H1 (cell line): ENCODE measurements around the gene MCM5. TPM values are rescaled to one million over a fixed set of nuclear protein-coding genes. Genes with fewer than 3 reads are reported as not detected.

ENCODE experiments used
- CTCF ChIA-PET: fragments of 300-600 bp; sonication (Branson Sonifier 250); formaldehyde crosslinking; loops from one replicate; lab custom pipeline; 2021; ENCODE audit not compliant: partially characterized antibody; lab: Charles Lee
- POLR2A ChIA-PET: fragments of 300-600 bp; sonication (Branson Sonifier 250); formaldehyde crosslinking; loops from one replicate; lab custom pipeline; 2021; ENCODE audit warnings: inconsistent platforms; ENCODE audit not compliant: partially characterized antibody; lab: Charles Lee
- DNase-seq, 2 experiments: peaks; one replicate each; pipeline versions ENCODE4 v3.0.0 to v3.0.0-alpha.2; 2010 to 2022; ENCODE audit warnings: low spot score in 2 of 2, low read depth in 1 of 2, mixed read lengths in 1 of 2
- FAIRE-seq: peaks from 2 replicates; lab custom pipeline; 2011; peaks lifted over from hg19 to GRCh38; lab: Jason Lieb, UNC
- H2AFZ ChIP-seq: 2 replicates; pipeline ENCODE4 v1.8.1; 2012; ENCODE audit warnings: low read length, inconsistent platforms
- H2AK5ac ChIP-seq: 2 replicates; pipeline ENCODE4 v1.6.1; 2013; ENCODE audit warnings: low read depth, low read length
- H2BK120ac ChIP-seq: replicated peaks from 2 replicates; pipeline ENCODE3; 2013; ENCODE audit warnings: low read depth, low read length, inconsistent platforms
- H2BK12ac ChIP-seq: 2 replicates; pipeline ENCODE4 v1.6.1; 2013; ENCODE audit warnings: low read depth, low read length
- H2BK15ac ChIP-seq: 2 replicates; pipeline ENCODE4 v1.6.1; 2013; ENCODE audit warnings: low read length
- H2BK20ac ChIP-seq: 2 replicates; pipeline ENCODE4 v1.6.1; 2013; ENCODE audit warnings: low read length
- H2BK5ac ChIP-seq: 2 replicates; pipeline ENCODE4 v1.6.1; 2013; ENCODE audit warnings: low read depth, low read length
- H3K14ac ChIP-seq: 2 replicates; pipeline ENCODE4 v1.6.1; 2013; ENCODE audit warnings: inconsistent platforms; ENCODE audit not compliant: insufficient read length
- H3K18ac ChIP-seq: 2 replicates; pipeline ENCODE4 v1.6.1; 2013; ENCODE audit warnings: low read length; ENCODE audit errors: extremely low read depth
- H3K23ac ChIP-seq: 2 replicates; pipeline ENCODE4 v1.6.1; 2013; ENCODE audit warnings: inconsistent platforms; ENCODE audit not compliant: insufficient read length
- H3K23me2 ChIP-seq: 2 replicates; pipeline ENCODE4 v1.6.1; 2013; ENCODE audit warnings: low read depth, low read length
- H3K27ac ChIP-seq: 2 replicates; pipeline ENCODE4 v1.6.1; 2011; ENCODE audit warnings: low read depth, low read length, inconsistent platforms
- H3K27me3 ChIP-seq, 4 experiments: replicated peaks in 1 of 4; 1 replicate in 1 of 4; 2 replicates in 3 of 4; pipeline versions ENCODE4 v1.6.1 to v1.8.1; 2011 to 2013; ENCODE audit warnings: low read length in 3 of 4, mild to moderate bottlenecking in 3 of 4, inconsistent platforms in 2 of 4, mixed read lengths in 2 of 4, moderate library complexity in 1 of 4; ENCODE audit not compliant: control insufficient read depth in 3 of 4, insufficient read depth in 3 of 4; ENCODE audit errors: extremely low read depth in 1 of 4
- H3K36me3 ChIP-seq, 4 experiments: 2 replicates each; pipeline versions ENCODE4 v1.6.1 to v1.8.1; 2011 to 2013; ENCODE audit warnings: mild to moderate bottlenecking in 4 of 4, low read length in 3 of 4, moderate library complexity in 2 of 4, control low read depth in 1 of 4, inconsistent platforms in 1 of 4; ENCODE audit not compliant: insufficient read depth in 4 of 4, control insufficient read depth in 2 of 4
- H3K4ac ChIP-seq: replicated peaks from 2 replicates; pipeline ENCODE3; 2013; ENCODE audit warnings: low read length, low read depth, mixed read lengths, inconsistent platforms; ENCODE audit not compliant: insufficient read length
- H3K4me1 ChIP-seq, 4 experiments: replicated peaks in 1 of 4; 1 replicate in 1 of 4; 2 replicates in 3 of 4; pipeline versions ENCODE4 v1.6.1 to v1.8.1; 2011 to 2013; ENCODE audit warnings: low read length in 3 of 4, inconsistent platforms in 2 of 4, mixed read lengths in 1 of 4; ENCODE audit not compliant: insufficient read depth in 4 of 4, control insufficient read depth in 3 of 4
- H3K4me2 ChIP-seq, 2 experiments: 2 replicates each; pipeline versions ENCODE4 v1.6.1 to v1.8.1; 2011 to 2013; ENCODE audit warnings: low read depth in 2 of 2, low read length in 2 of 2, control low read depth in 1 of 2, inconsistent platforms in 1 of 2, mild to moderate bottlenecking in 1 of 2; ENCODE audit not compliant: insufficient read depth in 1 of 2
- H3K4me3 ChIP-seq, 4 experiments: fragments of 200-600, 300-600 bp in 1 of 4; sonication (generic), shearing (Covaris generic), sonication (Bioruptor Twin) in 1 of 4; 2 replicates each; pipeline versions ENCODE4 v1.5.1 to v1.8.1; 2011 to 2016; ENCODE audit warnings: low read length in 4 of 4, low read depth in 3 of 4, control low read depth in 2 of 4, inconsistent platforms in 2 of 4, mild to moderate bottlenecking in 2 of 4, mixed read lengths in 1 of 4, moderate library complexity in 1 of 4; ENCODE audit not compliant: insufficient read depth in 2 of 4; ENCODE audit errors: extremely low read depth in 1 of 4
- H3K56ac ChIP-seq: replicated peaks from 2 replicates; pipeline ENCODE3; 2013; ENCODE audit warnings: low read depth, mild to moderate bottlenecking, mixed read lengths, low read length, inconsistent platforms; ENCODE audit not compliant: insufficient read length
- H3K79me1 ChIP-seq: 2 replicates; pipeline ENCODE4 v1.6.1; 2013; ENCODE audit warnings: low read depth, low read length, control low read depth
- H3K79me2 ChIP-seq, 2 experiments: 2 replicates each; pipeline versions ENCODE4 v1.6.1 to v1.8.1; 2012 to 2013; ENCODE audit warnings: low read length in 2 of 2, mild to moderate bottlenecking in 2 of 2, inconsistent platforms in 1 of 2; ENCODE audit not compliant: insufficient read depth in 2 of 2, control insufficient read depth in 1 of 2
- H3K9ac ChIP-seq, 4 experiments: replicated peaks in 1 of 4; 1 replicate in 1 of 4; 2 replicates in 3 of 4; pipeline versions ENCODE4 v1.6.1 to v1.8.1; 2011 to 2013; ENCODE audit warnings: low read depth in 3 of 4, low read length in 3 of 4, control low read depth in 2 of 4, mild to moderate bottlenecking in 2 of 4, moderate library complexity in 2 of 4, inconsistent platforms in 1 of 4; ENCODE audit errors: extremely low read depth in 1 of 4
- H3K9me3 ChIP-seq, 2 experiments: 2 replicates each; pipeline versions ENCODE4 v1.6.1 to v1.8.1; 2012 to 2013; ENCODE audit warnings: mild to moderate bottlenecking in 2 of 2, moderate library complexity in 2 of 2, control low read depth in 1 of 2, inconsistent platforms in 1 of 2, low read depth in 1 of 2, low read length in 1 of 2, mixed read lengths in 1 of 2; ENCODE audit not compliant: insufficient read depth in 2 of 2
- H4K20me1 ChIP-seq, 2 experiments: replicated peaks in 1 of 2; 2 replicates each; pipeline versions ENCODE3 to v1.8.1; 2011 to 2013; ENCODE audit warnings: inconsistent platforms in 2 of 2, low read length in 2 of 2, mild to moderate bottlenecking in 1 of 2; ENCODE audit not compliant: insufficient read depth in 2 of 2, control insufficient read depth in 1 of 2
- H4K5ac ChIP-seq: 2 replicates; pipeline ENCODE4 v1.6.1; 2013; ENCODE audit warnings: low read length, low read depth, mixed read lengths, inconsistent platforms; ENCODE audit not compliant: insufficient read length
- H4K8ac ChIP-seq: 2 replicates; pipeline ENCODE4 v1.8.0; 2013; ENCODE audit warnings: mild to moderate bottlenecking, moderate library complexity, low read length, inconsistent platforms; ENCODE audit not compliant: insufficient read depth; ENCODE audit errors: extremely low read depth
- H4K91ac ChIP-seq: replicated peaks from 2 replicates; pipeline ENCODE3; 2013; ENCODE audit warnings: low read length, mixed read lengths, inconsistent platforms; ENCODE audit not compliant: insufficient read length
- HDAC2 ChIP-seq, 2 experiments: fragments of 300-600 bp in 1 of 2; sonication (generic) in 1 of 2; IDR thresholded peaks; 2 replicates each; pipeline ENCODE4 v1.6.1; 2011 to 2012; ENCODE audit warnings: low read depth in 2 of 2, low read length in 2 of 2, mild to moderate bottlenecking in 2 of 2, moderate library complexity in 2 of 2, borderline replicate concordance in 1 of 2, inconsistent platforms in 1 of 2
- WGBS, 2 experiments: shearing (Covaris generic) in 1 of 2; methylation state at CpG; one replicate each; pipeline versions ENCODE4 v1.1.6 to v1.1.7; 2013 to 2015; ENCODE audit warnings: low lambda C conversion rate in 2 of 2, mixed read lengths in 2 of 2, inconsistent platforms in 1 of 2, low coverage in 1 of 2, missing lambda C conversion rate in 1 of 2; ENCODE audit not compliant: insufficient replicate concordance in 2 of 2, insufficient coverage in 1 of 2, insufficient read length in 1 of 2; ENCODE audit errors: extremely low coverage in 1 of 2, missing lambda C conversion rate in 1 of 2; 5-methylcytosine and 5-hydroxymethylcytosine counted together
- polyA plus RNA-seq, 7 experiments: library from polyadenylated mRNA; depleted of rRNA in 3 of 7; stranded (reverse) in 5 of 7; unstranded in 2 of 7; fragments of >200 nt in 5 of 7; fragments of 200-250 nt in 2 of 7; gene quantifications; 1 replicate in 5 of 7; 2 replicates in 1 of 7; 4 replicates in 1 of 7; pipeline versions ENCODE4 v1.2.1 to v1.2.3, GENCODE V29; 2011 to 2013; ENCODE audit warnings: missing spikeins in 2 of 7, mixed read lengths in 2 of 7
- total RNA-seq: library from RNA; stranded (reverse); fragmentation: NEBNext Ultra II Directional; extraction: Animal tissue kit (Norgen Biotek cat#: 25700); gene quantifications from 2 replicates; pipeline ENCODE4 v1.2.1, GENCODE V29; 2021

The MCM5 gene
- total and polyA plus RNA-seq, 2 of the 8 experiments (the other 6 are each of a cell fraction or from before 2014, with no cell fraction given): 210 to 305 TPM

GRCh38 chr22:35460688-35461087, 60.7 kb downstream of the MCM5 start:
- FAIRE-seq: no peak
- Histone ChIP-seq H2BK15ac (no peak overlapping the region), H3K27ac (no peak overlapping the region), H3K4ac (no peak overlapping the region), H3K14ac (no peak overlapping the region), H4K8ac (no peak overlapping the region), H3K9me3 (no peaks in the 10 kb centered on the region), H3K79me1 (no peaks in the 10 kb centered on the region), H2BK120ac (no peak overlapping the region), H3K18ac (no peak overlapping the region), H2AFZ (no peak overlapping the region), H4K5ac (no peak overlapping the region), H3K9ac (no peak overlapping the region), H2AK5ac (no peak overlapping the region), H3K36me3 (no peaks in the 10 kb centered on the region), H3K27me3 (no peaks in the 10 kb centered on the region), H3K4me2 (no peak overlapping the region), H3K79me2 (no peaks in the 10 kb centered on the region), H2BK5ac (no peak overlapping the region), H2BK12ac (no peak overlapping the region), H3K23me2 (peaks cover 7% of the 10 kb centered on the region; the same call in 1 of the 2 replicates), H3K4me1 (peaks cover 6 to 12% (median 8%) of the 10 kb centered on the region in 4 experiments), H3K56ac (no peak overlapping the region), H3K23ac (no peak overlapping the region), H4K91ac (no peak overlapping the region), H2BK20ac (no peak overlapping the region), H4K20me1 (peaks cover 0 to 4% of the 10 kb centered on the region in 2 experiments), H3K4me3 (no peak overlapping the region)
- 89% methylated on average over 8 of the region's 8 CpGs; no CpG with 5 or more reads in 1 of the 2 experiments for WGBS, 2 experiments
- POLR2A ChIA-PET: no interaction called here
- no peak for DNase-seq
- CTCF ChIA-PET: interaction anchor here (0.6 to 1.6 kb wide), 2 partner anchors 16 to 503 kb away, joined by 3 read pairs; no protein-coding TSS in a partner anchor
- no peak for TF ChIP-seq HDAC2 (IDR thresholded peaks at IDR 0.05; ENCODE audit: borderline replicate concordance in 1 of 2, low read depth in 2 of 2, low read length in 2 of 2)
